Left colon (tissue), 2 donors: Measurements from ENCODE around the gene KCNE2. TPM values are rescaled to one million over a fixed set of nuclear protein-coding genes. Genes with fewer than 3 reads are reported as not detected.

ENCODE experiments used
- ATAC-seq: fragments of 200-7000 bp; cut with Tn5 transposase; one replicate; pipeline ENCODE4 v1.9.1; 2020; ENCODE audit warnings: mild to moderate bottlenecking, moderate library complexity
- DNase-seq, 2 donors: peaks; one replicate each; pipeline ENCODE4 v3.0.0-alpha.2; 2020
- intact Hi-C, 2 donors: fragments of 100-400 bp; cut with DNase I in 1 of 2; cut with micrococcal nuclease in 1 of 2; formaldehyde crosslinking; loops; one replicate each; pipeline versions ENCODE4 v1.11.2 to v1.14.0; 2022; cut with DNase I, micrococcal nuclease
- long read RNA-seq: library from polyadenylated mRNA; unstranded; transcript quantifications from one replicate; pipeline ENCODE4 v2.0.0, GENCODE V29; 2021
- total RNA-seq, 2 donors: library from RNA; stranded (reverse); fragmentation: NEBNext Ultra II Directional; extraction: Animal tissue kit (Norgen Biotek cat#: 25700); gene quantifications; one replicate each; pipeline ENCODE4 v1.2.1, GENCODE V29; 2021
- donor health status: DM: no; HTN: no; CAD: no.
- donor health status: DM: yes; HTN: yes; CAD: no.

The KCNE2 gene
- total RNA-seq = not detected
- long read RNA-seq = 0 reads

GRCh38 chr21:34363733-34364132 is at the start of gene KCNE2:
TSS of gene KCNE2 (plus strand) at chr21:34364006. CDS start at chr21:34370479, 6,473 bp downstream.
- no peak for DNase-seq
- intact Hi-C loops = no loop called here
- peak; percentile 69 for ATAC-seq

GRCh38 chr21:34319585-34319984 is 44.2 kb upstream of the KCNE2 start:
- no peak for DNase-seq
- intact Hi-C loops = no loop called here
- ATAC-seq = no peak

GRCh38 chr21:34320011-34320410 is 43.8 kb upstream of the KCNE2 start:
- DNase-seq (no peak), ATAC-seq (no peak)
- intact Hi-C loops = no loop called here

- intact Hi-C loops = no loop called here
- DNase-seq = no peak
- ATAC-seq = no peak
Observed at GRCh38 chr21:34330055-34330454, 33.8 kb upstream of the KCNE2 start.

GRCh38 chr21:34331726-34332125 is 32.1 kb upstream of the KCNE2 start:
- DNase-seq (no peak), ATAC-seq (no peak)
- intact Hi-C loops = no loop called here

- intact Hi-C loops = no loop called here
- ATAC-seq (no peak), DNase-seq (no peak)
Observed at GRCh38 chr21:34332347-34332746, 31.5 kb upstream of the KCNE2 start.

- no peak for DNase-seq
- intact Hi-C loops = no loop called here
- no peak for ATAC-seq
Observed at GRCh38 chr21:34333121-34333739, 30.6 kb upstream of the KCNE2 start.

- intact Hi-C loops = no loop called here
- no peak for DNase-seq
- no peak for ATAC-seq
Observed at GRCh38 chr21:34335316-34335715, 28.5 kb upstream of the KCNE2 start.

- ATAC-seq = no peak
- DNase-seq = no peak
- intact Hi-C loops = no loop called here
Observed at GRCh38 chr21:34336245-34336644, 27.6 kb upstream of the KCNE2 start.

- intact Hi-C loops = no loop called here
- no peak for ATAC-seq
- no peak for DNase-seq
Observed at GRCh38 chr21:34336756-34337391, 26.9 kb upstream of the KCNE2 start.

- intact Hi-C loops = no loop called here
- DNase-seq = no peak
- ATAC-seq = no peak
Observed at GRCh38 chr21:34337741-34338140, 26.1 kb upstream of the KCNE2 start.

GRCh38 chr21:34338226-34338625 is 25.6 kb upstream of the KCNE2 start:
- DNase-seq = no peak
- no peak for ATAC-seq
- intact Hi-C loops = no loop called here

- intact Hi-C loops = no loop called here
- DNase-seq = no peak
- ATAC-seq = no peak
Observed at GRCh38 chr21:34340061-34340460, 23.7 kb upstream of the KCNE2 start.

GRCh38 chr21:34342476-34342875 is 21.3 kb upstream of the KCNE2 start:
- no peak for ATAC-seq
- intact Hi-C loops = no loop called here
- DNase-seq = no peak

- intact Hi-C loops = no loop called here
- no peak for ATAC-seq
- no peak for DNase-seq
Observed at GRCh38 chr21:34343347-34343746, 20.5 kb upstream of the KCNE2 start.

GRCh38 chr21:34343838-34344381 is 19.9 kb upstream of the KCNE2 start:
- ATAC-seq = no peak
- intact Hi-C loops = no loop called here
- DNase-seq = no peak

- intact Hi-C loops = no loop called here
- no peak for ATAC-seq
- DNase-seq = no peak
Observed at GRCh38 chr21:34344584-34344983, 19.2 kb upstream of the KCNE2 start.

- ATAC-seq = no peak
- DNase-seq = no peak
- intact Hi-C loops = loop anchor here in 1 of 2 donors (5.0 kb wide), 1 partner anchor 423 kb away; no protein-coding TSS in a partner anchor
Observed at GRCh38 chr21:34345091-34345871, 18.5 kb upstream of the KCNE2 start.

- intact Hi-C loops = loop anchor here in 1 of 2 donors (5.0 kb wide), 1 partner anchor 424 kb away; no protein-coding TSS in a partner anchor
- ATAC-seq (no peak), DNase-seq (no peak)
Observed at GRCh38 chr21:34345892-34346291, 17.9 kb upstream of the KCNE2 start.
